Measurements from ENCODE around the gene SEC24D. TPM values are rescaled to one million over a fixed set of nuclear protein-coding genes. Genes with fewer than 3 reads are reported as not detected.
A peak's percentile ranks its signal among the peaks of the same experiment; 100 is the strongest.

Gene SEC24D
- total and polyA plus RNA-seq, 9 of the 15 experiments (the other 6 are each of a cell fraction or from before 2014, with no cell fraction given) = 7.1 to 22.5 (median 11.3) TPM

GRCh38 chr4:118762730-118763477 lies 73.0 kb downstream of the SEC24D start:
- no peak for ATAC-seq
- 82% methylated on average over 3 of the region's 3 CpGs for WGBS (ENCODE audit: insufficient coverage, low coverage, missing lambda C conversion rate)
- H3K79me2 ChIP-seq (ENCODE audit: control insufficient read depth, insufficient read depth, low read length) = no peaks in the 10 kb centered on the region
- TF ChIP-seq CEBPB (tag; IDR thresholded peaks at IDR 0.05) = peak; percentile 52; the same call in 1 of the 2 replicates
- TF ChIP-seq POLR2G (IDR thresholded peaks at IDR 0.05; ENCODE audit: low read depth, low read length) = no peak
- FAIRE-seq = no peak
- no peak overlapping the region for H3K4me2 ChIP-seq (ENCODE audit: insufficient read depth, low read length)
- no peaks in the 10 kb centered on the region for H3K27me3 ChIP-seq (ENCODE audit: control insufficient read depth in 2 of 2, insufficient read depth in 2 of 2, low read length in 2 of 2)
- H3K9me3 ChIP-seq (replicated peaks; ENCODE audit: control insufficient read depth, insufficient read depth, low read depth, low read length) = no peaks in the 10 kb centered on the region
- H2AFZ ChIP-seq (ENCODE audit: low read depth, low read length) = no peak overlapping the region
- no peak overlapping the region for H3K4me3 ChIP-seq
- DNase-seq (ENCODE audit: extremely low read depth in 1 of 4, low spot score in 3 of 4) = no peak
- no TSS peak for BruUV-seq (replicated peaks)
- peaks cover 0 to 16% of the 10 kb centered on the region in 2 experiments; a peak in 3 of 5 replicates for H3K4me1 ChIP-seq (replicated peaks in 1 of 2; ENCODE audit: control insufficient read depth in 2 of 2, insufficient read depth in 2 of 2, low read length in 2 of 2)
- POLR2A ChIA-PET = no interaction called here
- no peaks in the 10 kb centered on the region for H3K9me1 ChIP-seq (ENCODE audit: control insufficient read depth, insufficient read depth, low read length)
- H3K27ac ChIP-seq (ENCODE audit: extremely low read depth, low read depth, low read length) = no peak overlapping the region
- CTCF ChIA-PET (ENCODE audit: low intra/inter-chr PET ratio) = no interaction called here
- intact Hi-C loops (cut with micrococcal nuclease) (no loop called here), in situ Hi-C loops (cut with MboI) (no loop called here)
- H3K36me3 ChIP-seq (ENCODE audit: control insufficient read depth, insufficient read depth, low read length) = peaks cover 39% of the 10 kb centered on the region
- no peak overlapping the region for H3K9ac ChIP-seq (ENCODE audit: insufficient read depth in 1 of 2, low read depth in 2 of 2, low read length in 2 of 2)
- H4K20me1 ChIP-seq (replicated peaks; ENCODE audit: control insufficient read depth, insufficient read depth, low read length) = 0 out of 2 replicates have a peak, but pooled peaks cover 4% of the 10 kb centered on the region

- POLR2A ChIA-PET = no interaction called here
- Histone ChIP-seq H3K9me3 (replicated peaks; ENCODE audit: control insufficient read depth, insufficient read depth, low read depth, low read length) (no peaks in the 10 kb centered on the region), H3K4me1 (replicated peaks in 1 of 2; ENCODE audit: control insufficient read depth in 2 of 2, insufficient read depth in 2 of 2, low read length in 2 of 2) (peaks cover 0 to 15% of the 10 kb centered on the region in 2 experiments; a peak in 3 of 5 replicates), H3K4me2 (ENCODE audit: insufficient read depth, low read length) (no peak overlapping the region), H2AFZ (ENCODE audit: low read depth, low read length) (no peak overlapping the region), H3K79me2 (ENCODE audit: control insufficient read depth, insufficient read depth, low read length) (no peaks in the 10 kb centered on the region), H3K9me1 (ENCODE audit: control insufficient read depth, insufficient read depth, low read length) (no peaks in the 10 kb centered on the region), H3K27me3 (ENCODE audit: control insufficient read depth in 2 of 2, insufficient read depth in 2 of 2, low read length in 2 of 2) (no peaks in the 10 kb centered on the region), H3K27ac (ENCODE audit: extremely low read depth, low read depth, low read length) (no peak overlapping the region), H3K9ac (ENCODE audit: insufficient read depth in 1 of 2, low read depth in 2 of 2, low read length in 2 of 2) (no peak overlapping the region), H4K20me1 (replicated peaks; ENCODE audit: control insufficient read depth, insufficient read depth, low read length) (0 out of 2 replicates have a peak, but pooled peaks cover 3% of the 10 kb centered on the region), H3K4me3 (no peak overlapping the region), H3K36me3 (ENCODE audit: control insufficient read depth, insufficient read depth, low read length) (peaks cover 43% of the 10 kb centered on the region)
- no TSS peak for BruUV-seq (replicated peaks)
- in situ Hi-C loops (cut with MboI) = no loop called here
- CTCF ChIA-PET (ENCODE audit: low intra/inter-chr PET ratio) = interaction anchor here (0.6 kb wide), 1 partner anchor 83 kb away, joined by 3 read pairs; no protein-coding TSS in a partner anchor
- intact Hi-C loops (cut with micrococcal nuclease) = no loop called here
- FAIRE-seq (no peak), ATAC-seq (no peak), DNase-seq (ENCODE audit: extremely low read depth in 1 of 4, low spot score in 3 of 4) (no peak)
- TF ChIP-seq CXXC5 (CRISPR knock-in tag; IDR thresholded peaks at IDR 0.05) (no peak), ZNF764 (CRISPR knock-in tag; IDR thresholded peaks at IDR 0.05; ENCODE audit: low read depth) (no peak), HCFC1 (IDR thresholded peaks at IDR 0.05; ENCODE audit: low read depth, low read length) (no peak), PPARD (CRISPR knock-in tag; IDR thresholded peaks at IDR 0.05) (no peak), PHF21A (IDR thresholded peaks at IDR 0.05; ENCODE audit: borderline replicate concordance, low read depth) (no peak), PYGO2 (tag; IDR thresholded peaks at IDR 0.05) (no peak)
- 85% methylated on average over 5 of the region's 5 CpGs for WGBS (ENCODE audit: insufficient coverage, low coverage, missing lambda C conversion rate)
These were observed 73.8 kb downstream of the SEC24D start for GRCh38 chr4:118762155-118762554.
